Measurements from ENCODE around the gene DCUN1D5.
A peak's percentile ranks its signal among the peaks of the same experiment; 100 is the strongest.

Gene DCUN1D5

DNA sequence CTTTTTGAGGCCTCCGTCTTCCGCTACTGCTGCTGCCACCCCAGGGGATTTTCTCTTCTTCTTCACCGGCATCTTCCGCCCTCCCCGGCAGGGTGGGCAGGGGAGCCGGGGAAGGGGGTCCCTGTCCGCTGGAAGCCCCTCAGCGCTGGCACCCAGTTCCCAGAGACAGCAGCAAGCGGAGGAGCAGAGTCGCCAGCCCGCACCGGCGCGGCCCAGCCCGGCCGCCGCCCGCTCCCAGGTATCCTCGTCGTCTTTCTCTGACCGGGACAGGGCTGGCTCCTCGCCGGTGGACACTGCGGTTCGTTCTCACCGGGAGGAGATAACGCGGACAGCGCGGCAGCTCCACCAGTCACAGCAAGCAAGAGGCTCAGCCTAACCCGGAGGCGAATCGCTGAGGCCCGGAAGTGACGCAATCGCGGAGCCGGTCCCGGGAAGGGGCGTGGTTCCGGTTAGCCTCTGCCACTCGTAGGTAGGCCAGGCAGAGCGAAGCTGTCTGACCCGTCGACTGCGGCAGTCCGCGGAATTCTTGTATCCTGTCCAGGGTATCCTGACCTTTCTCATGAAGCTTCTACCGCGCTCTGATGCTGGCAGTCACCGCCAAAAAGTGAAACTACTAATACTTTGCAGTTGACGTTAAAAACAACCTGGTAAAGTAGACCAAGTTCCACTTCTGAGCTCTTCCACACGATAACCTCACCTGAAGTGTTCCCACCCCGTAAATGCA is at the start of gene DCUN1D5:
DCUN1D5 (minus strand) TSS at position 360 of the 724 bp plus-strand sequence; CDS start at position 72, 288 bp downstream.
- TF ChIP-seq, protein P1, sequence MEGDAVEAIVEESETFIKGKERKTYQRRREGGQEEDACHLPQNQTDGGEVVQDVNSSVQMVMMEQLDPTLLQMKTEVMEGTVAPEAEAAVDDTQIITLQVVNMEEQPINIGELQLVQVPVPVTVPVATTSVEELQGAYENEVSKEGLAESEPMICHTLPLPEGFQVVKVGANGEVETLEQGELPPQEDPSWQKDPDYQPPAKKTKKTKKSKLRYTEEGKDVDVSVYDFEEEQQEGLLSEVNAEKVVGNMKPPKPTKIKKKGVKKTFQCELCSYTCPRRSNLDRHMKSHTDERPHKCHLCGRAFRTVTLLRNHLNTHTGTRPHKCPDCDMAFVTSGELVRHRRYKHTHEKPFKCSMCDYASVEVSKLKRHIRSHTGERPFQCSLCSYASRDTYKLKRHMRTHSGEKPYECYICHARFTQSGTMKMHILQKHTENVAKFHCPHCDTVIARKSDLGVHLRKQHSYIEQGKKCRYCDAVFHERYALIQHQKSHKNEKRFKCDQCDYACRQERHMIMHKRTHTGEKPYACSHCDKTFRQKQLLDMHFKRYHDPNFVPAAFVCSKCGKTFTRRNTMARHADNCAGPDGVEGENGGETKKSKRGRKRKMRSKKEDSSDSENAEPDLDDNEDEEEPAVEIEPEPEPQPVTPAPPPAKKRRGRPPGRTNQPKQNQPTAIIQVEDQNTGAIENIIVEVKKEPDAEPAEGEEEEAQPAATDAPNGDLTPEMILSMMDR (IDR thresholded peaks at IDR 0.05; ENCODE audit: insufficient read depth, low read length, missing control alignments): no peak
- POLR2A ChIA-PET: interaction anchor here (0.5 to 1.5 kb wide), 4 partner anchors 9 to 17 kb away, joined by 3 to 11 read pairs (median 4); partner anchors contain the start of gene DYNC2H1
- H3K4me3 ChIP-seq (ENCODE audit: low read depth, low read length): peak within 1 kb of the TSS; percentile 81
- peak; percentile 63 for DNase-seq (ENCODE audit: low read depth, low spot score)
- CTCF ChIA-PET: interaction anchor here (0.8 to 5.5 kb wide), 2 partner anchors 9 to 15 kb away, joined by 3 to 50 read pairs; partner anchors contain the start of gene DYNC2H1

- H3K4me3 ChIP-seq (ENCODE audit: low read depth, low read length): no peak overlapping the region
- TF ChIP-seq, protein P1 (IDR thresholded peaks at IDR 0.05; ENCODE audit: insufficient read depth, low read length, missing control alignments): no peak
- no peak for DNase-seq (ENCODE audit: low read depth, low spot score)
- ChIA-PET POLR2A (no interaction called here), CTCF (interaction anchor here (1.2 kb wide), 1 partner anchor 13 kb away, joined by 4 read pairs; no protein-coding TSS in a partner anchor)
Measured at GRCh38 chr11:103125462-103125861, 33.5 kb upstream of the DCUN1D5 start.

DNA sequence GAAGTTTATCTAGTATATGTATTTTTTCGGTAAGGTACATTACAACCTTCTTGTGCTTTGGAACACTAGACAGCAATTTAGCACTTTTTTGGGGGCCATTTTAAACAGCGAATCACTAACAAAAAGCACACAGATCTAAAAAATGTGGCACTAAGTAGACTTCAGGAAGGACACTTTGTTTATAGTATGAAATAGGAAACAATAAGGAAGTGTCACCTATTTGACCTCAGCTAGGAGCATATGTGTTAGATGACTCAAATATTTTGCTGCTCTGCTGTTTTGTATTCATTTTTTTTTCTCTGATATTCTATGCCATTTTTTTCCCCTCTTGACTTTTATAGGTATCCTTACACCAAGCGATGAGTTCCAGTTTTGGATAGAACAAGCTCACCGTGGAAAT is 22.9 kb upstream of the DCUN1D5 start:
- TF ChIP-seq, protein P1 (IDR thresholded peaks at IDR 0.05; ENCODE audit: insufficient read depth, low read length, missing control alignments): no peak
- CTCF ChIA-PET: no interaction called here
- DNase-seq (ENCODE audit: low read depth, low spot score): no peak

GRCh38 chr11:103112364-103112763 is 20.4 kb upstream of the DCUN1D5 start:
- H3K4me3 ChIP-seq (ENCODE audit: low read depth, low read length): no peak overlapping the region
- CTCF ChIA-PET: interaction anchor here (0.7 to 1.4 kb wide), 5 partner anchors 10 to 171 kb away, joined by 3 to 6 read pairs (median 4); no protein-coding TSS in a partner anchor
- POLR2A ChIA-PET: no interaction called here
- no peak for DNase-seq (ENCODE audit: low read depth, low spot score)
- TF ChIP-seq, protein P1 (IDR thresholded peaks at IDR 0.05; ENCODE audit: insufficient read depth, low read length, missing control alignments): no peak

More for the DNA sequence above, 22.9 kb upstream of the DCUN1D5 start:
- POLR2A ChIA-PET: no interaction called here
- no peak overlapping the region for H3K4me3 ChIP-seq (ENCODE audit: low read depth, low read length)

- POLR2A ChIA-PET: no interaction called here
Measured at GRCh38 chr11:103111400-103111799, 19.4 kb upstream of the DCUN1D5 start.

DNA sequence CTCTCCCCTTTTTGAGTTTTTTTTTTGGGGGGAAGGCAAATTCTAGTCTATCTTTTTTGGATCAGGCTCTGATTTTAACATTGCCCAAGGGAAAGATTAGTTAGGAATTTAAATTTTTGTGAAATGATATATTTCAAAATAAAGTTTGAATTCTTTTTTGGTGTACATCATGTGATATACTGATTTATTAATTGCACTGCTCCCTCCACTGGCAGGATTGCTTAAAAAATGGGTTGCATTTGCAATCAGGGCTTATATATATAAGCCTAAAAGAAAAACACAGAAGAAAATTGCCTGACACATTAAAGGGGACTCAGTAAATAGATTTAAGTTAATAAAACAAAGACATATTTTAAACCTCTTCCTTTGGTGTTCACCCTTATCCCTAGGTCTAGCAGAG is 18.4 kb upstream of the DCUN1D5 start:
- peak overlapping the region; percentile 84 for H3K4me3 ChIP-seq (ENCODE audit: low read depth, low read length)
- peak; percentile 3 for DNase-seq (ENCODE audit: low read depth, low spot score)
- CTCF ChIA-PET: interaction anchor here (0.7 to 1.2 kb wide), 2 partner anchors 9 to 10 kb away, joined by 3 to 5 read pairs; no protein-coding TSS in a partner anchor
- POLR2A ChIA-PET: no interaction called here
- TF ChIP-seq, protein P1 (IDR thresholded peaks at IDR 0.05; ENCODE audit: insufficient read depth, low read length, missing control alignments): peak; percentile 19

More at GRCh38 chr11:103111400-103111799, 19.4 kb upstream of the DCUN1D5 start:
- CTCF ChIA-PET: interaction anchor here (0.7 to 1.4 kb wide), 6 partner anchors 9 to 170 kb away, joined by 3 to 5 read pairs (median 4); no protein-coding TSS in a partner anchor
- DNase-seq (ENCODE audit: low read depth, low spot score): no peak
- TF ChIP-seq, protein P1 (IDR thresholded peaks at IDR 0.05; ENCODE audit: insufficient read depth, low read length, missing control alignments): no peak
- H3K4me3 ChIP-seq (ENCODE audit: low read depth, low read length): no peak overlapping the region
